A549 (cell line): ENCODE measurements around the gene HOXB1. TPM values are rescaled to one million over a fixed set of nuclear protein-coding genes. Genes with fewer than 3 reads are reported as not detected.

ENCODE experiments used
- ATAC-seq, 2 experiments: fragments of 200-7000 bp in 1 of 2; fragments of >200 bp in 1 of 2; cut with Nextera tagmentation in 1 of 2; cut with Tn5 transposase in 1 of 2; 3 replicates each; pipeline versions ENCODE4 v1.8.0 to v1.9.1; 2018 to 2020; ENCODE audit warnings: mild to moderate bottlenecking in 1 of 2, moderate library complexity in 1 of 2
- CTCF ChIA-PET: fragments of 300-600 bp; sonication (Branson Sonifier 250); formaldehyde crosslinking; extraction: SDS; loops from one replicate; lab custom pipeline; 2021; ENCODE audit warnings: antibody characterized with exemption, inconsistent platforms; lab: Yijun Ruan, JAX
- POLR2A ChIA-PET: fragments of 350-600 bp; formaldehyde crosslinking; extraction: SDS; loops from one replicate; lab custom pipeline; 2021; ENCODE audit warnings: antibody characterized with exemption, inconsistent platforms; lab: Yijun Ruan, JAX
- DNase-seq, 2 experiments: peaks; one replicate each; pipeline versions ENCODE4 v3.0.0 to v3.0.0-alpha.2; 2011 to 2016; ENCODE audit warnings: low read depth in 1 of 2, low spot score in 1 of 2
- FAIRE-seq: peaks from 2 replicates; lab custom pipeline; 2011; peaks lifted over from hg19 to GRCh38; lab: Jason Lieb, UNC
- H3K27ac ChIP-seq, 2 experiments: fragments of >200 bp; sonication (Bioruptor Twin); formaldehyde crosslinking; 3 replicates each; pipeline ENCODE4 v1.5.1; 2016 to 2017
- H3K4me1 ChIP-seq: fragments of >200 bp; sonication (Bioruptor Twin); formaldehyde crosslinking; 3 replicates; pipeline ENCODE4 v1.6.1; 2016
- H3K4me2 ChIP-seq: fragments of >200 bp; sonication (Bioruptor Twin); formaldehyde crosslinking; 3 replicates; pipeline ENCODE4 v1.6.1; 2016
- H3K4me3 ChIP-seq: fragments of >200 bp; sonication (Bioruptor Twin); formaldehyde crosslinking; 3 replicates; pipeline ENCODE4 v1.5.1; 2016
- H3K9me3 ChIP-seq: fragments of >200 bp; sonication (Bioruptor Twin); formaldehyde crosslinking; 3 replicates; pipeline ENCODE4 v1.6.1; 2016
- CBX2 ChIP-seq: fragments of 200-600 bp; sonication (generic); IDR thresholded peaks from 2 replicates; pipeline ENCODE4 v1.6.1; 2016; ENCODE audit warnings: low read depth, mild to moderate bottlenecking, borderline replicate concordance
- CHD2 ChIP-seq: fragments of 150-350 bp; IDR thresholded peaks from 2 replicates; pipeline ENCODE4 v1.6.1; 2014; ENCODE audit warnings: low read length; ENCODE audit not compliant: partially characterized antibody
- CHD4 ChIP-seq: fragments of 200-600 bp; sonication (generic); IDR thresholded peaks from 2 replicates; pipeline ENCODE4 v1.6.1; 2016; ENCODE audit warnings: antibody characterized with exemption, mild to moderate bottlenecking, borderline replicate concordance
- EHF ChIP-seq: fragments of 250-450 bp; sonication (Bioruptor Pico); IDR thresholded peaks from 2 replicates; pipeline ENCODE4 v1.5.0; 2020; ENCODE audit warnings: mild to moderate bottlenecking
- EP300 ChIP-seq, 2 experiments: fragments of >200 bp; sonication (Bioruptor Twin); formaldehyde crosslinking; IDR thresholded peaks; 2 replicates in 1 of 2; 3 replicates in 1 of 2; pipeline ENCODE4 v1.6.1; 2016 to 2017
- FOSB ChIP-seq: fragments of 250-450 bp; sonication (Bioruptor Pico); IDR thresholded peaks from 2 replicates; pipeline ENCODE4 v1.5.0; 2020; ENCODE audit warnings: mild to moderate bottlenecking, moderate library complexity
- FOSL2 ChIP-seq, 2 experiments: fragments of 450-650 bp in 1 of 2; fragments of >200 bp in 1 of 2; sonication (Bioruptor Twin) in 1 of 2; formaldehyde crosslinking; IDR thresholded peaks; 2 replicates each; pipeline versions ENCODE4 v1.5.0 to v1.6.1; 2016 to 2020; ENCODE audit warnings: mild to moderate bottlenecking in 1 of 2, moderate library complexity in 1 of 2
- GATA3 ChIP-seq: IDR thresholded peaks from 2 replicates; pipeline ENCODE4 v1.6.1; 2012; ENCODE audit warnings: borderline replicate concordance
- HOXA7 ChIP-seq: fragments of 250-450 bp; sonication (Bioruptor Pico); IDR thresholded peaks from 2 replicates; pipeline ENCODE4 v1.5.0; 2020; ENCODE audit warnings: mild to moderate bottlenecking, moderate library complexity
- MAZ ChIP-seq: fragments of 150-350 bp; IDR thresholded peaks from 2 replicates; pipeline ENCODE4 v1.6.1; 2014; ENCODE audit warnings: antibody characterized with exemption, low read depth, low read length, borderline replicate concordance
- MYC ChIP-seq: IDR thresholded peaks from 2 replicates; pipeline ENCODE4 v1.6.1; 2012; ENCODE audit warnings: mild to moderate bottlenecking, inconsistent platforms, low read length, improper control_type of control experiment, borderline replicate concordance
- PHF8 ChIP-seq: fragments of 200-600 bp; sonication (generic); IDR thresholded peaks from 2 replicates; pipeline ENCODE4 v1.6.1; 2016; ENCODE audit warnings: low read depth, mild to moderate bottlenecking, antibody characterized with exemption, moderate library complexity, borderline replicate concordance
- POLR2A ChIP-seq: IDR thresholded peaks from 2 replicates; pipeline ENCODE4 v1.6.1; 2012; ENCODE audit warnings: mild to moderate bottlenecking, low read length
- RAD21 ChIP-seq, 2 experiments: fragments of >200 bp in 1 of 2; sonication (Bioruptor Twin) in 1 of 2; formaldehyde crosslinking in 1 of 2; IDR thresholded peaks in 1 of 2; conservative IDR thresholded peaks in 1 of 2; 2 replicates in 1 of 2; 3 replicates in 1 of 2; pipeline ENCODE4 v1.6.1; 2012 to 2018; ENCODE audit warnings: inconsistent platforms in 1 of 2
- RCOR1 ChIP-seq: fragments of 150-350 bp; IDR thresholded peaks from 2 replicates; pipeline ENCODE4 v1.6.1; 2014; ENCODE audit warnings: antibody characterized with exemption, low read length, low read depth
- RFX5 ChIP-seq: fragments of 450-650 bp; IDR thresholded peaks from 2 replicates; pipeline ENCODE4 v1.7.1; 2014; ENCODE audit warnings: antibody characterized with exemption, mild to moderate bottlenecking, moderate library complexity
- SREBF2 ChIP-seq: fragments of 450-650 bp; IDR thresholded peaks from 2 replicates; pipeline ENCODE4 v1.6.1; 2014; ENCODE audit warnings: mild to moderate bottlenecking, moderate library complexity
- TFCP2L1 ChIP-seq: fragments of 250-450 bp; sonication (Bioruptor Pico); IDR thresholded peaks from 2 replicates; pipeline ENCODE4 v1.5.0; 2021; ENCODE audit warnings: mild to moderate bottlenecking
- ZC3H11A ChIP-seq: fragments of 450-650 bp; IDR thresholded peaks from 2 replicates; pipeline ENCODE4 v1.6.1; 2014; ENCODE audit warnings: antibody characterized with exemption, mild to moderate bottlenecking
- ZSCAN20 ChIP-seq: fragments of 250-450 bp; sonication (Bioruptor Pico); IDR thresholded peaks from 2 replicates; pipeline ENCODE4 v1.8.0; 2022; ENCODE audit warnings: mild to moderate bottlenecking, moderate library complexity
- WGBS: methylation state at CpG from one replicate; pipeline ENCODE4 v1.1.6; 2017; ENCODE audit errors: missing lambda C conversion rate; 5-methylcytosine and 5-hydroxymethylcytosine counted together
- polyA plus RNA-seq, 4 experiments: library from polyadenylated mRNA; depleted of rRNA in 3 of 4; stranded (reverse); fragments of >200 nt; fragmentation: RNase III in 1 of 4; extraction: RNeasy Plus Mini Kit Qiagen cat#74134 plus additional on column Dnase treatment in 1 of 4; gene quantifications; 2 replicates in 3 of 4; 3 replicates in 1 of 4; pipeline ENCODE4 v1.2.3, GENCODE V29; 2011 to 2017
- TF ChIP-seq, protein P1 (sequence below): fragments of 200-600 bp; sonication (generic); IDR thresholded peaks from 2 replicates; pipeline ENCODE4 v1.6.1; 2016; ENCODE audit warnings: antibody characterized with exemption, mild to moderate bottlenecking, moderate library complexity
- TF ChIP-seq, protein P2 (sequence below): fragments of >200 bp; sonication (Bioruptor Twin); formaldehyde crosslinking; IDR thresholded peaks from 3 replicates; pipeline ENCODE4 v1.6.1; 2016
- TF ChIP-seq, protein P3 (sequence below): fragments of 150-350 bp; IDR thresholded peaks from 2 replicates; pipeline ENCODE4 v1.6.1; 2014; ENCODE audit warnings: low read depth, mild to moderate bottlenecking, low read length
- TF ChIP-seq, protein P4 (sequence below): IDR thresholded peaks from 2 replicates; pipeline ENCODE4 v1.6.1; 2012; ENCODE audit warnings: low read depth, borderline replicate concordance
- TF ChIP-seq, protein P5 (sequence below): fragments of 250-450 bp; sonication (Bioruptor Pico); IDR thresholded peaks from 2 replicates; pipeline ENCODE4 v1.5.0; 2020; ENCODE audit warnings: low read depth, mild to moderate bottlenecking, moderate library complexity

The HOXB1 gene
- polyA plus RNA-seq, 2 of the 4 experiments (the other 2 are of a cell fraction), result not detected

DNA sequence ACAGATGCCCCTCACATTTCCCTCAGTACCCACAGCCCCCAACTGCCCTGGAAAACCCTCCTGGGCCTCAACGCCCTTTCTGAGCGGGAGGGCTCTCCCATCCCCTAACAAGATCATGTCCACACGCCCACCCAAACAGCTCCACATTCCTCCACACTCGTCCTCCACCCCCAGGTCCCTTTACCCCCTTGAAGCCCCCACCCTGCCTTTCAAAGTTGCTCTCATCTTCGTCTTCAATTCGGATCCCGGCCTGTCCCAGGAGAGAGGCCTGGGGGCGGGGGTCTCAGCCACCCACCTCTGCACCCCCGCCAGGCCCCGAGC, 33.0 kb upstream of the HOXB1 start:
- FAIRE-seq, result no peak
- Histone ChIP-seq H3K27ac (no peak overlapping the region), H3K4me3 (no peak overlapping the region), H3K4me2 (no peak overlapping the region), H3K4me1 (peaks cover 13% of the 10 kb centered on the region; the same call in 2 of the 3 replicates)
- ChIA-PET CTCF (interaction anchor here (1.3 to 3.6 kb wide), 4 partner anchors 24 to 283 kb away, joined by 3 to 13 read pairs (median 4); no protein-coding TSS in a partner anchor), POLR2A (no interaction called here)
- TF ChIP-seq GATA3 (no peak), POLR2A (no peak), RFX5 (no peak), ZSCAN20 (CRISPR knock-in tag) (no peak), RCOR1 (no peak), MYC (no peak)
- TF ChIP-seq, all 56 proteins: peak for 0
- WGBS, result 89% methylated on average over 9 of the region's 10 CpGs
- DNase-seq (no peak), ATAC-seq (no peak)
- H3K9me3 ChIP-seq, result no peaks in the 10 kb centered on the region

DNA sequence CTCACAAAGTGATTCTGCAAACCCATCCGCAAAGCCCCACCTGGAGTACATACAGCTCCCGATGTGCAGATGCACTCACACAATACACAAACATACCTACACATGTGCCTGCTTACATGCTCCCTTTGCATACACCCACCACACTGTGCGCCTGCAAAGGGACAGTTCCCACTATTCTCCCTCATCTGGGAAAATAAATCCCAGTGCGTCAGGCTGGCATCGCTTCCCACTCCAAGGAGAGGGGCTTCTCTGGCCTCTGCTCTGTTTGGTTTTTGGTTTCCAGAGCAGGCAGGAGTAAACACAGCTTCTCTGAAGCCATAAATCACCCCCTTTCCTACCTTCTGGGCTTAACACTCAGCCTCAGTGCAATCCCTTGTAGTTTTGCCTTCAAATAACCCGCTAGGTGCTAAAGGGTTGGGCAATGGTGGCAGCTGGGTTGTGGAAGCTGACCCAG, 32.6 kb upstream of the HOXB1 start:
- Histone ChIP-seq H3K4me1 (peaks cover 13% of the 10 kb centered on the region; the same call in 2 of the 3 replicates), H3K27ac (no peak overlapping the region), H3K4me3 (no peak overlapping the region), H3K4me2 (no peak overlapping the region), H3K9me3 (no peaks in the 10 kb centered on the region)
- DNase-seq, result no peak
- POLR2A ChIA-PET, result no interaction called here
- FAIRE-seq, result no peak
- 90% methylated on average over 6 of the region's 6 CpGs for WGBS
- CTCF ChIA-PET, result interaction anchor here (1.3 to 3.6 kb wide), 4 partner anchors 24 to 283 kb away, joined by 3 to 13 read pairs (median 4); no protein-coding TSS in a partner anchor
- ATAC-seq, result no peak
- TF ChIP-seq CBX2, result no peak
- no peak for TF ChIP-seq ZC3H11A
- no peak for TF ChIP-seq EP300 (IDR thresholded peaks at IDR 0.05)
- no peak for TF ChIP-seq TFCP2L1 (CRISPR knock-in tag)
- TF ChIP-seq, protein P1, sequence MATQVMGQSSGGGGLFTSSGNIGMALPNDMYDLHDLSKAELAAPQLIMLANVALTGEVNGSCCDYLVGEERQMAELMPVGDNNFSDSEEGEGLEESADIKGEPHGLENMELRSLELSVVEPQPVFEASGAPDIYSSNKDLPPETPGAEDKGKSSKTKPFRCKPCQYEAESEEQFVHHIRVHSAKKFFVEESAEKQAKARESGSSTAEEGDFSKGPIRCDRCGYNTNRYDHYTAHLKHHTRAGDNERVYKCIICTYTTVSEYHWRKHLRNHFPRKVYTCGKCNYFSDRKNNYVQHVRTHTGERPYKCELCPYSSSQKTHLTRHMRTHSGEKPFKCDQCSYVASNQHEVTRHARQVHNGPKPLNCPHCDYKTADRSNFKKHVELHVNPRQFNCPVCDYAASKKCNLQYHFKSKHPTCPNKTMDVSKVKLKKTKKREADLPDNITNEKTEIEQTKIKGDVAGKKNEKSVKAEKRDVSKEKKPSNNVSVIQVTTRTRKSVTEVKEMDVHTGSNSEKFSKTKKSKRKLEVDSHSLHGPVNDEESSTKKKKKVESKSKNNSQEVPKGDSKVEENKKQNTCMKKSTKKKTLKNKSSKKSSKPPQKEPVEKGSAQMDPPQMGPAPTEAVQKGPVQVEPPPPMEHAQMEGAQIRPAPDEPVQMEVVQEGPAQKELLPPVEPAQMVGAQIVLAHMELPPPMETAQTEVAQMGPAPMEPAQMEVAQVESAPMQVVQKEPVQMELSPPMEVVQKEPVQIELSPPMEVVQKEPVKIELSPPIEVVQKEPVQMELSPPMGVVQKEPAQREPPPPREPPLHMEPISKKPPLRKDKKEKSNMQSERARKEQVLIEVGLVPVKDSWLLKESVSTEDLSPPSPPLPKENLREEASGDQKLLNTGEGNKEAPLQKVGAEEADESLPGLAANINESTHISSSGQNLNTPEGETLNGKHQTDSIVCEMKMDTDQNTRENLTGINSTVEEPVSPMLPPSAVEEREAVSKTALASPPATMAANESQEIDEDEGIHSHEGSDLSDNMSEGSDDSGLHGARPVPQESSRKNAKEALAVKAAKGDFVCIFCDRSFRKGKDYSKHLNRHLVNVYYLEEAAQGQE, result no peak
- no peak for TF ChIP-seq CHD2
- TF ChIP-seq RAD21 (conservative IDR thresholded peaks at IDR 0.05 in 1 of 2, IDR thresholded peaks at IDR 0.05 in 1 of 2), result no peak
- no peak for TF ChIP-seq RCOR1
- no peak for TF ChIP-seq MAZ
- TF ChIP-seq PHF8, result no peak
- TF ChIP-seq HOXA7 (CRISPR knock-in tag), result no peak
- no peak for TF ChIP-seq FOSL2 (IDR thresholded peaks at IDR 0.05)
- no peak for TF ChIP-seq FOSL2 (CRISPR knock-in tag; IDR thresholded peaks at IDR 0.05)
- TF ChIP-seq, protein P2, sequence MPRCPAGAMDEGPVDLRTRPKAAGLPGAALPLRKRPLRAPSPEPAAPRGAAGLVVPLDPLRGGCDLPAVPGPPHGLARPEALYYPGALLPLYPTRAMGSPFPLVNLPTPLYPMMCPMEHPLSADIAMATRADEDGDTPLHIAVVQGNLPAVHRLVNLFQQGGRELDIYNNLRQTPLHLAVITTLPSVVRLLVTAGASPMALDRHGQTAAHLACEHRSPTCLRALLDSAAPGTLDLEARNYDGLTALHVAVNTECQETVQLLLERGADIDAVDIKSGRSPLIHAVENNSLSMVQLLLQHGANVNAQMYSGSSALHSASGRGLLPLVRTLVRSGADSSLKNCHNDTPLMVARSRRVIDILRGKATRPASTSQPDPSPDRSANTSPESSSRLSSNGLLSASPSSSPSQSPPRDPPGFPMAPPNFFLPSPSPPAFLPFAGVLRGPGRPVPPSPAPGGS, result no peak
- TF ChIP-seq, protein P3, sequence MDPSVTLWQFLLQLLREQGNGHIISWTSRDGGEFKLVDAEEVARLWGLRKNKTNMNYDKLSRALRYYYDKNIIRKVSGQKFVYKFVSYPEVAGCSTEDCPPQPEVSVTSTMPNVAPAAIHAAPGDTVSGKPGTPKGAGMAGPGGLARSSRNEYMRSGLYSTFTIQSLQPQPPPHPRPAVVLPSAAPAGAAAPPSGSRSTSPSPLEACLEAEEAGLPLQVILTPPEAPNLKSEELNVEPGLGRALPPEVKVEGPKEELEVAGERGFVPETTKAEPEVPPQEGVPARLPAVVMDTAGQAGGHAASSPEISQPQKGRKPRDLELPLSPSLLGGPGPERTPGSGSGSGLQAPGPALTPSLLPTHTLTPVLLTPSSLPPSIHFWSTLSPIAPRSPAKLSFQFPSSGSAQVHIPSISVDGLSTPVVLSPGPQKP, result no peak
- no peak for TF ChIP-seq EHF (CRISPR knock-in tag)
- no peak for TF ChIP-seq FOSB (CRISPR knock-in tag)
- TF ChIP-seq, protein P4, sequence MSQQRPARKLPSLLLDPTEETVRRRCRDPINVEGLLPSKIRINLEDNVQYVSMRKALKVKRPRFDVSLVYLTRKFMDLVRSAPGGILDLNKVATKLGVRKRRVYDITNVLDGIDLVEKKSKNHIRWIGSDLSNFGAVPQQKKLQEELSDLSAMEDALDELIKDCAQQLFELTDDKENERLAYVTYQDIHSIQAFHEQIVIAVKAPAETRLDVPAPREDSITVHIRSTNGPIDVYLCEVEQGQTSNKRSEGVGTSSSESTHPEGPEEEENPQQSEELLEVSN, result no peak
- TF ChIP-seq, protein P5, sequence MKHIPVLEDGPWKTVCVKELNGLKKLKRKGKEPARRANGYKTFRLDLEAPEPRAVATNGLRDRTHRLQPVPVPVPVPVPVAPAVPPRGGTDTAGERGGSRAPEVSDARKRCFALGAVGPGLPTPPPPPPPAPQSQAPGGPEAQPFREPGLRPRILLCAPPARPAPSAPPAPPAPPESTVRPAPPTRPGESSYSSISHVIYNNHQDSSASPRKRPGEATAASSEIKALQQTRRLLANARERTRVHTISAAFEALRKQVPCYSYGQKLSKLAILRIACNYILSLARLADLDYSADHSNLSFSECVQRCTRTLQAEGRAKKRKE (CRISPR knock-in tag), result no peak
- TF ChIP-seq CHD4, result no peak
- TF ChIP-seq SREBF2, result no peak
- TF ChIP-seq, all 56 proteins: peak for 0
